ENCODE measurements around the gene MAPKAP1.

- TF ChIP-seq CTCF (optimal IDR thresholded peaks at IDR 0.05 in 1 of 3, IDR thresholded peaks at IDR 0.05 in 1 of 3, conservative IDR thresholded peaks at IDR 0.05 in 1 of 3; ENCODE audit: extremely low read depth in 1 of 3, insufficient read depth in 2 of 3, low read length in 3 of 3) (no peak), EZH2 (IDR thresholded peaks at IDR 0.05; ENCODE audit: low read length) (no peak)
These were observed 233.9 kb downstream of the MAPKAP1 start for GRCh38 chr9:125472926-125473701.

All from keratinocyte (primary cell).